Endothelial cell of umbilical vein (primary cell): ENCODE results near the gene LPIN2. TPM values are rescaled to one million over a fixed set of nuclear protein-coding genes. Genes with fewer than 3 reads are reported as not detected.

Source experiments
- BruUV-seq: library from RNA; stranded (reverse); fragments of 400-500 nt; replicated peaks from 2 replicates; lab custom pipeline; 2021; lab: Mats Ljungman, UMichigan
- CTCF ChIA-PET: fragments of 300-600, 350-600 bp; sonication (Branson Sonifier 250); formaldehyde crosslinking; loops from one replicate; lab custom pipeline; 2021; ENCODE audit warnings: antibody characterized with exemption, inconsistent platforms; lab: Charles Lee
- POLR2A ChIA-PET: fragments of 300-600, 350-600 bp; sonication (Branson Sonifier 250); formaldehyde crosslinking; loops from one replicate; lab custom pipeline; 2021; ENCODE audit warnings: antibody characterized with exemption, inconsistent platforms; lab: Charles Lee
- DNase-seq: peaks from one replicate; pipeline ENCODE4 v3.0.0-alpha.2; 2011; ENCODE audit warnings: low read depth, low spot score
- FAIRE-seq: peaks from 2 replicates; lab custom pipeline; 2011; peaks lifted over from hg19 to GRCh38; lab: Jason Lieb, UNC
- H2AFZ ChIP-seq: 2 replicates; pipeline ENCODE4 v1.6.0; 2012; ENCODE audit warnings: low read depth, low read length, control low read depth, inconsistent platforms
- H3K27ac ChIP-seq: 2 replicates; pipeline ENCODE4 v1.5.1; 2011; ENCODE audit warnings: low read depth, mild to moderate bottlenecking, control low read depth, low read length, moderate library complexity; ENCODE audit not compliant: insufficient read depth
- H3K27me3 ChIP-seq, 2 experiments: 2 replicates each; pipeline versions ENCODE4 v1.6.0 to v1.6.1; 2011; ENCODE audit warnings: low read length in 2 of 2, mixed read lengths in 1 of 2; ENCODE audit not compliant: control insufficient read depth in 2 of 2, insufficient read depth in 2 of 2
- H3K36me3 ChIP-seq, 2 experiments: 2 replicates in 1 of 2; 3 replicates in 1 of 2; pipeline ENCODE4 v1.5.1; 2011; ENCODE audit warnings: low read length in 2 of 2, mild to moderate bottlenecking in 1 of 2, moderate library complexity in 1 of 2; ENCODE audit not compliant: control insufficient read depth in 2 of 2, insufficient read depth in 2 of 2; ENCODE audit errors: extremely low read depth in 1 of 2
- H3K4me1 ChIP-seq: 3 replicates; pipeline ENCODE4 v1.5.1; 2011; ENCODE audit warnings: mild to moderate bottlenecking, low read length; ENCODE audit not compliant: control insufficient read depth, insufficient read depth; ENCODE audit errors: extremely low read depth
- H3K4me2 ChIP-seq: 2 replicates; pipeline ENCODE4 v1.6.1; 2011; ENCODE audit warnings: low read length, control low read depth, mixed read lengths; ENCODE audit not compliant: insufficient read depth
- H3K4me3 ChIP-seq, 3 experiments: fragments of 200-600 bp in 1 of 3; sonication (generic), shearing (Covaris generic) in 1 of 3; replicated peaks in 1 of 3; 2 replicates each; pipeline ENCODE4 v1.5.1; 2011 to 2016; ENCODE audit warnings: control low read depth in 3 of 3, low read length in 3 of 3, mild to moderate bottlenecking in 2 of 3, inconsistent platforms in 1 of 3, low read depth in 1 of 3, moderate library complexity in 1 of 3; ENCODE audit not compliant: insufficient read depth in 1 of 3
- H3K79me2 ChIP-seq: 2 replicates; pipeline ENCODE4 v1.6.0; 2012; ENCODE audit warnings: low read length, inconsistent platforms; ENCODE audit not compliant: control insufficient read depth, insufficient read depth
- H3K9ac ChIP-seq: replicated peaks from 2 replicates; pipeline ENCODE3; 2011; ENCODE audit warnings: low read length, control low read depth; ENCODE audit not compliant: insufficient read depth; ENCODE audit errors: extremely low read depth
- H3K9me1 ChIP-seq: replicated peaks from 3 replicates; pipeline ENCODE4 v1.6.0; 2011; ENCODE audit warnings: mild to moderate bottlenecking, low read length; ENCODE audit not compliant: control insufficient read depth, insufficient read depth; ENCODE audit errors: extremely low read depth
- H3K9me3 ChIP-seq: replicated peaks from 2 replicates; pipeline ENCODE4 v1.5.1; 2012; ENCODE audit warnings: low read length, inconsistent platforms; ENCODE audit not compliant: control insufficient read depth, insufficient read depth
- H4K20me1 ChIP-seq: replicated peaks from 2 replicates; pipeline ENCODE3; 2011; ENCODE audit warnings: mild to moderate bottlenecking, low read length; ENCODE audit not compliant: control insufficient read depth, insufficient read depth; ENCODE audit errors: extremely low read depth
- EZH2 ChIP-seq: IDR thresholded peaks from 2 replicates; pipeline ENCODE4 v1.6.1; 2012; ENCODE audit warnings: borderline replicate concordance, low read depth, mild to moderate bottlenecking, moderate library complexity, low read length, inconsistent platforms; ENCODE audit not compliant: severe bottlenecking
- FOS ChIP-seq: IDR thresholded peaks from 2 replicates; pipeline ENCODE4 v1.6.1; 2011; ENCODE audit warnings: mild to moderate bottlenecking, low read length, moderate library complexity, borderline replicate concordance; ENCODE audit not compliant: insufficient read depth
- GATA2 ChIP-seq: IDR thresholded peaks from 2 replicates; pipeline ENCODE4 v1.7.0; 2011; ENCODE audit warnings: low read depth, mild to moderate bottlenecking, moderate library complexity, mixed read lengths, low read length; ENCODE audit not compliant: insufficient read length, insufficient read depth
- JUN ChIP-seq: IDR thresholded peaks from 2 replicates; pipeline ENCODE4 v1.6.1; 2011; ENCODE audit warnings: borderline replicate concordance, low read depth; ENCODE audit not compliant: insufficient read length, insufficient read depth
- MYC ChIP-seq: IDR thresholded peaks from one replicate; pipeline ENCODE4 v1.6.1; 2011; ENCODE audit warnings: mild to moderate bottlenecking, low read depth, low read length
- POLR2A ChIP-seq: IDR thresholded peaks from 2 replicates; pipeline ENCODE4 v1.6.1; 2012; ENCODE audit warnings: low read depth, mild to moderate bottlenecking, control low read depth, low read length
- POLR2AphosphoS5 ChIP-seq: IDR thresholded peaks from 2 replicates; pipeline ENCODE4 v1.6.1; 2012; ENCODE audit warnings: low read depth, mild to moderate bottlenecking, control low read depth, low read length, moderate library complexity; ENCODE audit not compliant: insufficient read depth
- dilution Hi-C: fragments of 300-500 bp; cut with MboI; formaldehyde crosslinking; loops from one replicate; pipeline ENCODE4 v1.15.0; 2019; ENCODE audit warnings: low sequenced_read_pairs; ENCODE audit not compliant: extremely low pct_ligation_motif_present
- intact Hi-C: fragments of 100-400 bp; cut with micrococcal nuclease; formaldehyde crosslinking; loops from one replicate; pipeline ENCODE4 v1.10.0; 2022
- polyA plus RNA-seq, 4 experiments: library from polyadenylated mRNA; depleted of rRNA in 3 of 4; stranded (reverse) in 3 of 4; unstranded in 1 of 4; fragments of >200 nt; gene quantifications; 2 replicates each; pipeline versions ENCODE4 v1.2.1 to v1.2.3, GENCODE V29; 2011 to 2012; ENCODE audit warnings: missing spikeins in 1 of 4
- total RNA-seq: library from RNA; stranded (reverse); gene quantifications from 2 replicates; pipeline ENCODE4 v1.2.3, GENCODE V29; 2021
- TF ChIP-seq, protein P1 (sequence below), 2 donors: IDR thresholded peaks; 1 replicate in 1 of 2; 2 replicates in 1 of 2; pipeline ENCODE4 v1.5.1; 2011; ENCODE audit warnings: low read length in 2 of 2, mild to moderate bottlenecking in 2 of 2, moderate library complexity in 2 of 2, control low read depth in 1 of 2, inconsistent platforms in 1 of 2, low read depth in 1 of 2; ENCODE audit not compliant: insufficient read depth in 1 of 2; ENCODE audit errors: extremely low read depth in 1 of 2
- TF ChIP-seq, protein P2 (sequence below): IDR thresholded peaks from 2 replicates; pipeline ENCODE4 v1.6.1; 2011; ENCODE audit not compliant: insufficient read depth, insufficient read length

The LPIN2 gene
- total and polyA plus RNA-seq, 2 donors (not counting 3 experiments of a cell fraction or from before 2014, with no cell fraction given): 14.7 to 24.4 TPM

DNA sequence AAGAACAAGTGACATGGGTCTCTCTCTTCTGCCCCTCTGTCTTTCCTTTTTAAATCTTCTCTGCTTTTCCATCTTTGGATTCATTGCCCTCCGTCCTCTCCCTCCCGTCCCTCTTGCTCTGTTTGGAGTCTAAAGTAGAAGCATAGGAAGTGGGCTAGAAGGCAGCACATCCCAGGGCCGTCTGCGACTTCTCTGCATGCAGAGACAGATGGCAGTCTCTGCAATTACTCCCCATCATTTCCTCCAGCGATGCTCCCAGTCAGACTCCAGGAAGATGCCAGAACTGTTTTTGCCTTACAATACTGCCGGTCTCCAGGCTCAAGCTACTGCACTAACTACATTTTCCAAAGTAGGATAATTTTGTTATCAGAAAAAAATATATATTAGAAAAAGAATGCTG is 35.2 kb upstream of the LPIN2 start:
- no peak for FAIRE-seq

More for the DNA sequence above, 35.2 kb upstream of the LPIN2 start:
- no TSS peak for BruUV-seq
- no peak for DNase-seq
- no peak overlapping the region for H2AFZ ChIP-seq
- H3K9ac ChIP-seq: no peak overlapping the region
- H3K36me3 ChIP-seq: no peaks in the 10 kb centered on the region
- H3K4me3 ChIP-seq: no peak overlapping the region
- H3K9me1 ChIP-seq: no peaks in the 10 kb centered on the region
- no peaks in the 10 kb centered on the region for H3K9me3 ChIP-seq
- POLR2A ChIA-PET: no interaction called here
- H4K20me1 ChIP-seq: no peaks in the 10 kb centered on the region
- dilution Hi-C loops: no loop called here
- peaks cover 2% of the 10 kb centered on the region for H3K4me1 ChIP-seq
- intact Hi-C loops: no loop called here
- H3K79me2 ChIP-seq: no peaks in the 10 kb centered on the region
- H3K27ac ChIP-seq: no peak overlapping the region
- no peak overlapping the region for H3K4me2 ChIP-seq
- H3K27me3 ChIP-seq: no peaks in the 10 kb centered on the region
- TF ChIP-seq, protein P1, sequence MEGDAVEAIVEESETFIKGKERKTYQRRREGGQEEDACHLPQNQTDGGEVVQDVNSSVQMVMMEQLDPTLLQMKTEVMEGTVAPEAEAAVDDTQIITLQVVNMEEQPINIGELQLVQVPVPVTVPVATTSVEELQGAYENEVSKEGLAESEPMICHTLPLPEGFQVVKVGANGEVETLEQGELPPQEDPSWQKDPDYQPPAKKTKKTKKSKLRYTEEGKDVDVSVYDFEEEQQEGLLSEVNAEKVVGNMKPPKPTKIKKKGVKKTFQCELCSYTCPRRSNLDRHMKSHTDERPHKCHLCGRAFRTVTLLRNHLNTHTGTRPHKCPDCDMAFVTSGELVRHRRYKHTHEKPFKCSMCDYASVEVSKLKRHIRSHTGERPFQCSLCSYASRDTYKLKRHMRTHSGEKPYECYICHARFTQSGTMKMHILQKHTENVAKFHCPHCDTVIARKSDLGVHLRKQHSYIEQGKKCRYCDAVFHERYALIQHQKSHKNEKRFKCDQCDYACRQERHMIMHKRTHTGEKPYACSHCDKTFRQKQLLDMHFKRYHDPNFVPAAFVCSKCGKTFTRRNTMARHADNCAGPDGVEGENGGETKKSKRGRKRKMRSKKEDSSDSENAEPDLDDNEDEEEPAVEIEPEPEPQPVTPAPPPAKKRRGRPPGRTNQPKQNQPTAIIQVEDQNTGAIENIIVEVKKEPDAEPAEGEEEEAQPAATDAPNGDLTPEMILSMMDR (IDR thresholded peaks at IDR 0.05; ENCODE audit: extremely low read depth in 1 of 2, insufficient read depth in 1 of 2, low read depth in 1 of 2, low read length in 2 of 2): no peak
- TF ChIP-seq JUN: no peak
- TF ChIP-seq MYC: no peak
- TF ChIP-seq, protein P2, sequence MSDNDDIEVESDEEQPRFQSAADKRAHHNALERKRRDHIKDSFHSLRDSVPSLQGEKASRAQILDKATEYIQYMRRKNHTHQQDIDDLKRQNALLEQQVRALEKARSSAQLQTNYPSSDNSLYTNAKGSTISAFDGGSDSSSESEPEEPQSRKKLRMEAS: no peak
- TF ChIP-seq EZH2: no peak
- TF ChIP-seq POLR2AphosphoS5: no peak
- TF ChIP-seq GATA2: no peak
- no peak for TF ChIP-seq FOS
- TF ChIP-seq POLR2A: no peak
- CTCF ChIA-PET: interaction anchor here (1.3 to 2.0 kb wide), 4 partner anchors 15 to 104 kb away, joined by 4 to 7 read pairs (median 4); no protein-coding TSS in a partner anchor
